Measurements from ENCODE around the gene SPPL2B. TPM values are rescaled to one million over a fixed set of nuclear protein-coding genes. Genes with fewer than 3 reads are reported as not detected.

Gene SPPL2B
- total and polyA plus RNA-seq, 9 of the 15 experiments (the other 6 are each of a cell fraction or from before 2014, with no cell fraction given), result 0.20 to 81.2 (median 15.1) TPM

DNA sequence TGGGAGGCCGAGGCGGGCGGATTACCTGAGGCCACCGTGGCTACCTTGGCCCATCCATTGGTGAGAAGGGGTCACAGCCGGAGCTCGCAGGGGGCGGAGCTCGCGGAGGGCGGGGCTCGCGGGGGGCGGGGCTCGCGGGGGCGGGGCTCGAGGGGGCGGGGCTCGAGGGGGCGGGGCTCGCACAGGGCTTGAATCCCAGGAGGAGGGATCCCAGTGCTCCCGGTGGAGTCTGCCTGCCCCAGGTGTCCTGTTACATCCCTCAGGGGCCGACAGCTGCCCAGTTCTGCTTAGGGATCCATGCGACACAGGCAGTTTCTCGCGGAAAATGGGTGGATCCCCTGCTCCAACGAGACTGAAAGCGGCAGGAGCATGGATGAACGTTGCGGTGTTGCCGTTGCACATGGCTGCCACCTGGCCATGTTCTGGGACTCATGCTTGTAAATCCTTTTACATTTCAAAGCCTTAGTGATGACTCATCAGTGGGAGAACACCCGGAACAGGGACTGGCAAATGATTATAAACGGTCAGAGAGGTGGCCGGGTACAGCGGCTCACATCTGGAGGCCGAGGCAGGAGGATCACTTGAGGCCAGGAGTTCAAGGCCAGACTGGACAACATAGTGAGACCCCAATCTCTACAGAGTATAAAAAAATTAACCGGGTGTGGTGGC is 56.7 kb downstream of the SPPL2B start (continued):
- TF ChIP-seq, protein P1, sequence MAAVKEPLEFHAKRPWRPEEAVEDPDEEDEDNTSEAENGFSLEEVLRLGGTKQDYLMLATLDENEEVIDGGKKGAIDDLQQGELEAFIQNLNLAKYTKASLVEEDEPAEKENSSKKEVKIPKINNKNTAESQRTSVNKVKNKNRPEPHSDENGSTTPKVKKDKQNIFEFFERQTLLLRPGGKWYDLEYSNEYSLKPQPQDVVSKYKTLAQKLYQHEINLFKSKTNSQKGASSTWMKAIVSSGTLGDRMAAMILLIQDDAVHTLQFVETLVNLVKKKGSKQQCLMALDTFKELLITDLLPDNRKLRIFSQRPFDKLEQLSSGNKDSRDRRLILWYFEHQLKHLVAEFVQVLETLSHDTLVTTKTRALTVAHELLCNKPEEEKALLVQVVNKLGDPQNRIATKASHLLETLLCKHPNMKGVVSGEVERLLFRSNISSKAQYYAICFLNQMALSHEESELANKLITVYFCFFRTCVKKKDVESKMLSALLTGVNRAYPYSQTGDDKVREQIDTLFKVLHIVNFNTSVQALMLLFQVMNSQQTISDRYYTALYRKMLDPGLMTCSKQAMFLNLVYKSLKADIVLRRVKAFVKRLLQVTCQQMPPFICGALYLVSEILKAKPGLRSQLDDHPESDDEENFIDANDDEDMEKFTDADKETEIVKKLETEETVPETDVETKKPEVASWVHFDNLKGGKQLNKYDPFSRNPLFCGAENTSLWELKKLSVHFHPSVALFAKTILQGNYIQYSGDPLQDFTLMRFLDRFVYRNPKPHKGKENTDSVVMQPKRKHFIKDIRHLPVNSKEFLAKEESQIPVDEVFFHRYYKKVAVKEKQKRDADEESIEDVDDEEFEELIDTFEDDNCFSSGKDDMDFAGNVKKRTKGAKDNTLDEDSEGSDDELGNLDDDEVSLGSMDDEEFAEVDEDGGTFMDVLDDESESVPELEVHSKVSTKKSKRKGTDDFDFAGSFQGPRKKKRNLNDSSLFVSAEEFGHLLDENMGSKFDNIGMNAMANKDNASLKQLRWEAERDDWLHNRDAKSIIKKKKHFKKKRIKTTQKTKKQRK (IDR thresholded peaks at IDR 0.05; ENCODE audit: borderline replicate concordance, low read depth, low read length), result no peak
- TF ChIP-seq SMARCE1 (IDR thresholded peaks at IDR 0.05), result peak; percentile 74
- TF ChIP-seq TAL1 (IDR thresholded peaks at IDR 0.05), result no peak
- no peak for TF ChIP-seq SMARCB1 (IDR thresholded peaks at IDR 0.05; ENCODE audit: insufficient read length, low read depth)
- TF ChIP-seq, protein P2, sequence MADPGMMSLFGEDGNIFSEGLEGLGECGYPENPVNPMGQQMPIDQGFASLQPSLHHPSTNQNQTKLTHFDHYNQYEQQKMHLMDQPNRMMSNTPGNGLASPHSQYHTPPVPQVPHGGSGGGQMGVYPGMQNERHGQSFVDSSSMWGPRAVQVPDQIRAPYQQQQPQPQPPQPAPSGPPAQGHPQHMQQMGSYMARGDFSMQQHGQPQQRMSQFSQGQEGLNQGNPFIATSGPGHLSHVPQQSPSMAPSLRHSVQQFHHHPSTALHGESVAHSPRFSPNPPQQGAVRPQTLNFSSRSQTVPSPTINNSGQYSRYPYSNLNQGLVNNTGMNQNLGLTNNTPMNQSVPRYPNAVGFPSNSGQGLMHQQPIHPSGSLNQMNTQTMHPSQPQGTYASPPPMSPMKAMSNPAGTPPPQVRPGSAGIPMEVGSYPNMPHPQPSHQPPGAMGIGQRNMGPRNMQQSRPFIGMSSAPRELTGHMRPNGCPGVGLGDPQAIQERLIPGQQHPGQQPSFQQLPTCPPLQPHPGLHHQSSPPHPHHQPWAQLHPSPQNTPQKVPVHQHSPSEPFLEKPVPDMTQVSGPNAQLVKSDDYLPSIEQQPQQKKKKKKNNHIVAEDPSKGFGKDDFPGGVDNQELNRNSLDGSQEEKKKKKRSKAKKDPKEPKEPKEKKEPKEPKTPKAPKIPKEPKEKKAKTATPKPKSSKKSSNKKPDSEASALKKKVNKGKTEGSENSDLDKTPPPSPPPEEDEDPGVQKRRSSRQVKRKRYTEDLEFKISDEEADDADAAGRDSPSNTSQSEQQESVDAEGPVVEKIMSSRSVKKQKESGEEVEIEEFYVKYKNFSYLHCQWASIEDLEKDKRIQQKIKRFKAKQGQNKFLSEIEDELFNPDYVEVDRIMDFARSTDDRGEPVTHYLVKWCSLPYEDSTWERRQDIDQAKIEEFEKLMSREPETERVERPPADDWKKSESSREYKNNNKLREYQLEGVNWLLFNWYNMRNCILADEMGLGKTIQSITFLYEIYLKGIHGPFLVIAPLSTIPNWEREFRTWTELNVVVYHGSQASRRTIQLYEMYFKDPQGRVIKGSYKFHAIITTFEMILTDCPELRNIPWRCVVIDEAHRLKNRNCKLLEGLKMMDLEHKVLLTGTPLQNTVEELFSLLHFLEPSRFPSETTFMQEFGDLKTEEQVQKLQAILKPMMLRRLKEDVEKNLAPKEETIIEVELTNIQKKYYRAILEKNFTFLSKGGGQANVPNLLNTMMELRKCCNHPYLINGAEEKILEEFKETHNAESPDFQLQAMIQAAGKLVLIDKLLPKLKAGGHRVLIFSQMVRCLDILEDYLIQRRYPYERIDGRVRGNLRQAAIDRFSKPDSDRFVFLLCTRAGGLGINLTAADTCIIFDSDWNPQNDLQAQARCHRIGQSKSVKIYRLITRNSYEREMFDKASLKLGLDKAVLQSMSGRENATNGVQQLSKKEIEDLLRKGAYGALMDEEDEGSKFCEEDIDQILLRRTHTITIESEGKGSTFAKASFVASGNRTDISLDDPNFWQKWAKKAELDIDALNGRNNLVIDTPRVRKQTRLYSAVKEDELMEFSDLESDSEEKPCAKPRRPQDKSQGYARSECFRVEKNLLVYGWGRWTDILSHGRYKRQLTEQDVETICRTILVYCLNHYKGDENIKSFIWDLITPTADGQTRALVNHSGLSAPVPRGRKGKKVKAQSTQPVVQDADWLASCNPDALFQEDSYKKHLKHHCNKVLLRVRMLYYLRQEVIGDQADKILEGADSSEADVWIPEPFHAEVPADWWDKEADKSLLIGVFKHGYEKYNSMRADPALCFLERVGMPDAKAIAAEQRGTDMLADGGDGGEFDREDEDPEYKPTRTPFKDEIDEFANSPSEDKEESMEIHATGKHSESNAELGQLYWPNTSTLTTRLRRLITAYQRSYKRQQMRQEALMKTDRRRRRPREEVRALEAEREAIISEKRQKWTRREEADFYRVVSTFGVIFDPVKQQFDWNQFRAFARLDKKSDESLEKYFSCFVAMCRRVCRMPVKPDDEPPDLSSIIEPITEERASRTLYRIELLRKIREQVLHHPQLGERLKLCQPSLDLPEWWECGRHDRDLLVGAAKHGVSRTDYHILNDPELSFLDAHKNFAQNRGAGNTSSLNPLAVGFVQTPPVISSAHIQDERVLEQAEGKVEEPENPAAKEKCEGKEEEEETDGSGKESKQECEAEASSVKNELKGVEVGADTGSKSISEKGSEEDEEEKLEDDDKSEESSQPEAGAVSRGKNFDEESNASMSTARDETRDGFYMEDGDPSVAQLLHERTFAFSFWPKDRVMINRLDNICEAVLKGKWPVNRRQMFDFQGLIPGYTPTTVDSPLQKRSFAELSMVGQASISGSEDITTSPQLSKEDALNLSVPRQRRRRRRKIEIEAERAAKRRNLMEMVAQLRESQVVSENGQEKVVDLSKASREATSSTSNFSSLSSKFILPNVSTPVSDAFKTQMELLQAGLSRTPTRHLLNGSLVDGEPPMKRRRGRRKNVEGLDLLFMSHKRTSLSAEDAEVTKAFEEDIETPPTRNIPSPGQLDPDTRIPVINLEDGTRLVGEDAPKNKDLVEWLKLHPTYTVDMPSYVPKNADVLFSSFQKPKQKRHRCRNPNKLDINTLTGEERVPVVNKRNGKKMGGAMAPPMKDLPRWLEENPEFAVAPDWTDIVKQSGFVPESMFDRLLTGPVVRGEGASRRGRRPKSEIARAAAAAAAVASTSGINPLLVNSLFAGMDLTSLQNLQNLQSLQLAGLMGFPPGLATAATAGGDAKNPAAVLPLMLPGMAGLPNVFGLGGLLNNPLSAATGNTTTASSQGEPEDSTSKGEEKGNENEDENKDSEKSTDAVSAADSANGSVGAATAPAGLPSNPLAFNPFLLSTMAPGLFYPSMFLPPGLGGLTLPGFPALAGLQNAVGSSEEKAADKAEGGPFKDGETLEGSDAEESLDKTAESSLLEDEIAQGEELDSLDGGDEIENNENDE (IDR thresholded peaks at IDR 0.05; ENCODE audit: low read depth, low read length), result no peak
- no peak for TF ChIP-seq ZNF589 (CRISPR knock-in tag; IDR thresholded peaks at IDR 0.05; ENCODE audit: low read depth)
- TF ChIP-seq ZNF57 (CRISPR knock-in tag; IDR thresholded peaks at IDR 0.05), result no peak
- TF ChIP-seq U2AF1 (optimal IDR thresholded peaks at IDR 0.05; ENCODE audit: low read depth, low read length), result no peak
- TF ChIP-seq NELFE (IDR thresholded peaks at IDR 0.05; ENCODE audit: insufficient read depth, insufficient read length), result no peak
- TF ChIP-seq, protein P3, sequence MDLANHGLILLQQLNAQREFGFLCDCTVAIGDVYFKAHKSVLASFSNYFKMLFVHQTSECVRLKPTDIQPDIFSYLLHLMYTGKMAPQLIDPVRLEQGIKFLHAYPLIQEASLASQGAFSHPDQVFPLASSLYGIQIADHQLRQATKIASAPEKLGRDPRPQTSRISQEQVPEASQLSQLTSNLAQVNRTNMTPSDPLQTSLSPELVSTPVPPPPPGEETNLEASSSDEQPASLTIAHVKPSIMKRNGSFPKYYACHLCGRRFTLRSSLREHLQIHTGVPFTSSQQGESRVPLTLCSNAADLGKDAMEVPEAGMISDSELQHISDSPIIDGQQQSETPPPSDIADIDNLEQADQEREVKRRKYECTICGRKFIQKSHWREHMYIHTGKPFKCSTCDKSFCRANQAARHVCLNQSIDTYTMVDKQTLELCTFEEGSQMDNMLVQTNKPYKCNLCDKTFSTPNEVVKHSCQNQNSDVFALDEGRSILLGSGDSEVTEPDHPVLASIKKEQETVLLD (IDR thresholded peaks at IDR 0.05), result no peak; the same call in 1 of the 2 replicates
- peak; percentile 64; the same call in 1 of the 2 replicates for TF ChIP-seq NFRKB (IDR thresholded peaks at IDR 0.05; ENCODE audit: low read depth)
- TF ChIP-seq BDP1 (IDR thresholded peaks at IDR 0.05; ENCODE audit: insufficient read depth, insufficient read length), result no peak

Data from K562 (cell line).